IMR-90 (cell line): ENCODE results near the gene SIGLEC14. TPM values are rescaled to one million over a fixed set of nuclear protein-coding genes. Genes with fewer than 3 reads are reported as not detected.

Experiments
- ATAC-seq: fragments of 200-7000 bp; cut with Tn5 transposase; 2 replicates; pipeline ENCODE4 v1.9.1; 2020; ENCODE audit warnings: low read depth, mild to moderate bottlenecking, moderate library complexity
- BruUV-seq: library from RNA; stranded (reverse); fragments of 400-500 nt; replicated peaks from 2 replicates; lab custom pipeline; 2021; lab: Mats Ljungman, UMichigan
- CTCF ChIA-PET: fragments of 300-600 bp; formaldehyde crosslinking; extraction: SDS; loops from one replicate; lab custom pipeline; 2021; ENCODE audit warnings: antibody characterized with exemption; lab: Yijun Ruan, JAX
- POLR2A ChIA-PET: fragments of 300-600 bp; sonication (Branson Sonifier 250); formaldehyde crosslinking; loops from one replicate; lab custom pipeline; 2022; ENCODE audit warnings: antibody characterized with exemption; ENCODE audit not compliant: unreplicated experiment; lab: Charles Lee
- DNase-seq: peaks from one replicate; pipeline ENCODE4 v3.0.0; 2013
- H2AFZ ChIP-seq: replicated peaks from 2 replicates; pipeline ENCODE3; 2013; ENCODE audit warnings: low read length, mild to moderate bottlenecking; ENCODE audit not compliant: poor library complexity
- H2AK5ac ChIP-seq: 2 replicates; pipeline ENCODE4 v1.6.1; 2013; ENCODE audit warnings: low read depth, low read length, inconsistent platforms
- H2AK9ac ChIP-seq: replicated peaks from 2 replicates; pipeline ENCODE3; 2013; ENCODE audit warnings: mild to moderate bottlenecking, low read depth, low read length, moderate library complexity; ENCODE audit not compliant: poor library complexity
- H2BK120ac ChIP-seq: 2 replicates; pipeline ENCODE4 v1.6.1; 2013; ENCODE audit warnings: low read depth, low read length, inconsistent platforms
- H2BK15ac ChIP-seq: 3 replicates; pipeline ENCODE4 v1.6.1; 2013; ENCODE audit warnings: low read depth, low read length, inconsistent platforms
- H2BK20ac ChIP-seq: 2 replicates; pipeline ENCODE4 v1.6.1; 2013; ENCODE audit warnings: low read depth, mild to moderate bottlenecking, inconsistent platforms, low read length, moderate library complexity
- H2BK5ac ChIP-seq: 2 replicates; pipeline ENCODE4 v1.6.1; 2013; ENCODE audit warnings: mild to moderate bottlenecking, low read depth, low read length, inconsistent platforms; ENCODE audit not compliant: poor library complexity, severe bottlenecking
- H3K14ac ChIP-seq: replicated peaks from 2 replicates; pipeline ENCODE4 v1.6.1; 2013; ENCODE audit warnings: low read depth, low read length, inconsistent platforms
- H3K18ac ChIP-seq: 2 replicates; pipeline ENCODE4 v1.6.1; 2013; ENCODE audit warnings: low read depth, low read length, control low read depth
- H3K23ac ChIP-seq: 2 replicates; pipeline ENCODE4 v1.6.1; 2013; ENCODE audit warnings: low read depth, low read length, inconsistent platforms
- H3K27ac ChIP-seq: 2 replicates; pipeline ENCODE4 v1.5.1; 2013; ENCODE audit warnings: mild to moderate bottlenecking, control low read depth, low read length; ENCODE audit not compliant: insufficient read depth
- H3K27me3 ChIP-seq: 2 replicates; pipeline ENCODE4 v1.6.1; 2013; ENCODE audit warnings: low read length; ENCODE audit not compliant: control insufficient read depth, insufficient read depth
- H3K36me3 ChIP-seq: 2 replicates; pipeline ENCODE4 v1.6.1; 2013; ENCODE audit warnings: low read length, mixed read lengths; ENCODE audit not compliant: control insufficient read depth, insufficient read depth
- H3K4ac ChIP-seq: 2 replicates; pipeline ENCODE4 v1.6.1; 2013; ENCODE audit warnings: low read depth, low read length, inconsistent platforms
- H3K4me1 ChIP-seq: 2 replicates; pipeline ENCODE4 v1.6.1; 2013; ENCODE audit warnings: low read length, mixed read lengths; ENCODE audit not compliant: control insufficient read depth, insufficient read depth
- H3K4me2 ChIP-seq: 2 replicates; pipeline ENCODE4 v1.6.1; 2013; ENCODE audit warnings: low read depth, mild to moderate bottlenecking, control low read depth, low read length, moderate library complexity
- H3K4me3 ChIP-seq: 2 replicates; pipeline ENCODE4 v1.5.1; 2013; ENCODE audit warnings: low read depth, mild to moderate bottlenecking, control low read depth, low read length, moderate library complexity; ENCODE audit not compliant: insufficient read depth
- H3K56ac ChIP-seq: 2 replicates; pipeline ENCODE4 v1.6.1; 2013; ENCODE audit warnings: low read length, inconsistent platforms; ENCODE audit not compliant: insufficient read depth; ENCODE audit errors: extremely low read depth
- H3K79me1 ChIP-seq, 2 experiments: 2 replicates each; pipeline ENCODE4 v1.6.1; 2013; ENCODE audit warnings: low read length in 2 of 2, inconsistent platforms in 1 of 2, low read depth in 1 of 2
- H3K9ac ChIP-seq: 2 replicates; pipeline ENCODE4 v1.6.1; 2013; ENCODE audit warnings: low read depth, low read length, control low read depth
- H3K9me1 ChIP-seq: 2 replicates; pipeline ENCODE4 v1.6.1; 2013; ENCODE audit warnings: low read length, inconsistent platforms; ENCODE audit not compliant: insufficient read depth
- H3K9me3 ChIP-seq: 2 replicates; pipeline ENCODE4 v1.6.1; 2013; ENCODE audit warnings: low read length; ENCODE audit not compliant: control insufficient read depth, insufficient read depth
- H4K20me1 ChIP-seq: 2 replicates; pipeline ENCODE4 v1.6.1; 2013; ENCODE audit warnings: low read length, inconsistent platforms; ENCODE audit not compliant: insufficient read depth
- H4K5ac ChIP-seq: 2 replicates; pipeline ENCODE4 v1.6.1; 2013; ENCODE audit warnings: mild to moderate bottlenecking, low read depth, low read length, control low read depth
- H4K8ac ChIP-seq, 2 experiments: 2 replicates each; pipeline ENCODE4 v1.6.1; 2013; ENCODE audit warnings: low read depth in 2 of 2, low read length in 2 of 2, control low read depth in 1 of 2, inconsistent platforms in 1 of 2
- H4K91ac ChIP-seq: 2 replicates; pipeline ENCODE4 v1.6.1; 2013; ENCODE audit warnings: low read depth, low read length, inconsistent platforms; ENCODE audit not compliant: insufficient read depth
- BHLHE40 ChIP-seq: fragments of 150-350 bp; IDR thresholded peaks from 2 replicates; pipeline ENCODE4 v1.6.1; 2016; ENCODE audit warnings: mild to moderate bottlenecking, low read depth, low read length
- CEBPB ChIP-seq: IDR thresholded peaks from 2 replicates; pipeline ENCODE4 v1.6.1; 2012; ENCODE audit warnings: low read depth, low read length, improper control_type of control experiment
- CHD1 ChIP-seq: IDR thresholded peaks from 2 replicates; pipeline ENCODE4 v1.6.1; 2012; ENCODE audit warnings: low read depth, low read length, improper control_type of control experiment
- CTCF ChIP-seq: conservative IDR thresholded peaks from 2 replicates; pipeline ENCODE4 v1.5.1; 2012; ENCODE audit warnings: mild to moderate bottlenecking, low read depth, low read length, improper control_type of control experiment
- ELK1 ChIP-seq: fragments of 150-350 bp; IDR thresholded peaks from 2 replicates; pipeline ENCODE4 v1.6.1; 2016; ENCODE audit warnings: low read depth, mild to moderate bottlenecking, low read length, moderate library complexity, borderline replicate concordance
- FOS ChIP-seq: fragments of 150-350 bp; IDR thresholded peaks from 2 replicates; pipeline ENCODE4 v1.6.1; 2016; ENCODE audit warnings: low read depth, low read length
- MAFK ChIP-seq: IDR thresholded peaks from 2 replicates; pipeline ENCODE4 v1.6.1; 2012; ENCODE audit warnings: low read depth, low read length, improper control_type of control experiment
- MAZ ChIP-seq: IDR thresholded peaks from 2 replicates; pipeline ENCODE4 v1.6.1; 2012; ENCODE audit warnings: low read depth, mild to moderate bottlenecking, low read length, improper control_type of control experiment, moderate library complexity, borderline replicate concordance
- MXI1 ChIP-seq: IDR thresholded peaks from 2 replicates; pipeline ENCODE4 v1.6.1; 2012; ENCODE audit warnings: low read depth, mild to moderate bottlenecking, low read length, moderate library complexity, borderline replicate concordance
- NFE2L2 ChIP-seq: fragments of 150-350 bp; IDR thresholded peaks from 2 replicates; pipeline ENCODE4 v1.6.1; 2016; ENCODE audit warnings: low read depth, mild to moderate bottlenecking, low read length
- POLR2A ChIP-seq: IDR thresholded peaks from 2 replicates; pipeline ENCODE4 v1.6.1; 2012; ENCODE audit warnings: mild to moderate bottlenecking, low read depth, low read length
- RAD21 ChIP-seq: IDR thresholded peaks from 2 replicates; pipeline ENCODE4 v1.6.1; 2012; ENCODE audit warnings: low read length, improper control_type of control experiment
- RCOR1 ChIP-seq: IDR thresholded peaks from 2 replicates; pipeline ENCODE4 v1.6.1; 2012; ENCODE audit warnings: mild to moderate bottlenecking, low read length, improper control_type of control experiment; ENCODE audit not compliant: insufficient replicate concordance
- RFX5 ChIP-seq: IDR thresholded peaks from 2 replicates; pipeline ENCODE4 v1.8.0; 2012; ENCODE audit warnings: low read depth, mild to moderate bottlenecking, low read length, moderate library complexity
- SMC3 ChIP-seq: fragments of 150-350 bp; IDR thresholded peaks from 2 replicates; pipeline ENCODE4 v1.6.1; 2016; ENCODE audit warnings: low read depth, mild to moderate bottlenecking, antibody characterized with exemption, low read length, moderate library complexity
- USF2 ChIP-seq: fragments of 150-350 bp; IDR thresholded peaks from 2 replicates; pipeline ENCODE4 v1.6.1; 2017; ENCODE audit warnings: mild to moderate bottlenecking, antibody characterized with exemption, low read length, low read depth
- WGBS, 2 experiments: methylation state at CpG; one replicate each; pipeline versions ENCODE4 v1.1.5 to v1.1.7; 2013; ENCODE audit warnings: missing lambda C conversion rate in 2 of 2; ENCODE audit not compliant: insufficient read length in 1 of 2; ENCODE audit errors: extremely low coverage in 2 of 2; 5-methylcytosine and 5-hydroxymethylcytosine counted together
- dilution Hi-C: fragments of 300-500 bp; cut with HindIII; formaldehyde crosslinking; loops from one replicate; pipeline ENCODE4 v1.14.3; 2018; ENCODE audit warnings: low sequenced_read_pairs; ENCODE audit not compliant: unreplicated experiment
- in situ Hi-C: fragments of 300-500 bp; cut with MboI; formaldehyde crosslinking; loops from 3 replicates; pipeline ENCODE4 v1.14.3; 2019; ENCODE audit warnings: low sequenced_read_pairs, inconsistent platforms, mixed read lengths
- intact Hi-C: fragments of 100-400 bp; cut with micrococcal nuclease; formaldehyde crosslinking; loops from 2 replicates; pipeline ENCODE4 v1.10.0; 2022
- polyA plus RNA-seq, 3 experiments: library from polyadenylated mRNA; depleted of rRNA; stranded (reverse); fragments of >200 nt; gene quantifications; 2 replicates each; pipeline ENCODE4 v1.2.3, GENCODE V29; 2012; ENCODE audit warnings: low replicate concordance in 1 of 3
- total RNA-seq: library from RNA; depleted of rRNA; stranded (reverse); fragments of >200 nt; gene quantifications from 2 replicates; pipeline ENCODE4 v1.2.3, GENCODE V29; 2012

The SIGLEC14 gene
- total and polyA plus RNA-seq, 2 of the 4 experiments (the other 2 are of a cell fraction): not detected

GRCh38 chr19:51668216-51668615 is 21.6 kb upstream of the SIGLEC14 start:
- in situ Hi-C loops: loop anchor here (10.0 kb wide), 1 partner anchor 107 kb away; no protein-coding TSS in a partner anchor
- TF ChIP-seq RFX5: no peak
- TF ChIP-seq RCOR1: no peak
- no peak for TF ChIP-seq CHD1
- TF ChIP-seq POLR2A: no peak
- no peak for TF ChIP-seq MAZ
- TF ChIP-seq RAD21: no peak
- TF ChIP-seq MXI1: no peak
- TF ChIP-seq CEBPB: no peak
- TF ChIP-seq USF2: no peak
- TF ChIP-seq ELK1: no peak
- no peak for TF ChIP-seq CTCF
- no peak for TF ChIP-seq SMC3
- TF ChIP-seq FOS: no peak
- no peak for TF ChIP-seq BHLHE40
- TF ChIP-seq MAFK: no peak
- TF ChIP-seq NFE2L2: no peak
- no peak overlapping the region for H3K23ac ChIP-seq
- H4K5ac ChIP-seq: no peak overlapping the region
- no peaks in the 10 kb centered on the region for H3K9me3 ChIP-seq
- no peak overlapping the region for H4K91ac ChIP-seq
- no peaks in the 10 kb centered on the region for H3K27me3 ChIP-seq
- BruUV-seq: no TSS peak
- H4K8ac ChIP-seq: no peak overlapping the region
- H2BK15ac ChIP-seq: no peak overlapping the region
- H3K14ac ChIP-seq: no peak overlapping the region
- no peak for ATAC-seq
- ChIA-PET POLR2A (no interaction called here), CTCF (no interaction called here)
- no peak overlapping the region for H2BK120ac ChIP-seq
- no peak overlapping the region for H2BK20ac ChIP-seq
- H3K79me1 ChIP-seq: no peaks in the 10 kb centered on the region
- H3K4me2 ChIP-seq: no peak overlapping the region
- H3K56ac ChIP-seq: no peak overlapping the region
- H3K4me3 ChIP-seq: no peak overlapping the region
- intact Hi-C loops: no loop called here
- no peak overlapping the region for H2AFZ ChIP-seq
- no peaks in the 10 kb centered on the region for H4K20me1 ChIP-seq
- no peak overlapping the region for H2BK5ac ChIP-seq
- H2AK9ac ChIP-seq: no peak overlapping the region
- H3K4me1 ChIP-seq: no peaks in the 10 kb centered on the region
- dilution Hi-C loops: no loop called here
- no peak for DNase-seq
- WGBS, 2 experiments: no CpG with 5 or more reads among the region's 3 CpGs
- H3K18ac ChIP-seq: no peak overlapping the region
- H3K9ac ChIP-seq: no peak overlapping the region
- no peaks in the 10 kb centered on the region for H3K36me3 ChIP-seq
- H3K4ac ChIP-seq: no peak overlapping the region
- H3K9me1 ChIP-seq: no peaks in the 10 kb centered on the region
- H3K27ac ChIP-seq: no peak overlapping the region
- H2AK5ac ChIP-seq: no peak overlapping the region
